IPS DF 19.7 (cell line): ENCODE data around the gene TDO2.
"Not testable (repeated sequence)": the region's sequence is repeated elsewhere in the genome, so short reads cannot be mapped to it uniquely, and the experiment has no call there.

Experiments
- DNase-seq: peaks from one replicate; pipeline ENCODE4 v3.0.0-alpha.2; 2013; ENCODE audit warnings: low read depth, low spot score

The TDO2 gene

GRCh38 chr4:155903453-155903852, at the start of gene TDO2:
TDO2 (plus strand) TSS chr4:155903696; CDS start chr4:155903759, 63 bp downstream.
- DNase-seq = no peak

DNA sequence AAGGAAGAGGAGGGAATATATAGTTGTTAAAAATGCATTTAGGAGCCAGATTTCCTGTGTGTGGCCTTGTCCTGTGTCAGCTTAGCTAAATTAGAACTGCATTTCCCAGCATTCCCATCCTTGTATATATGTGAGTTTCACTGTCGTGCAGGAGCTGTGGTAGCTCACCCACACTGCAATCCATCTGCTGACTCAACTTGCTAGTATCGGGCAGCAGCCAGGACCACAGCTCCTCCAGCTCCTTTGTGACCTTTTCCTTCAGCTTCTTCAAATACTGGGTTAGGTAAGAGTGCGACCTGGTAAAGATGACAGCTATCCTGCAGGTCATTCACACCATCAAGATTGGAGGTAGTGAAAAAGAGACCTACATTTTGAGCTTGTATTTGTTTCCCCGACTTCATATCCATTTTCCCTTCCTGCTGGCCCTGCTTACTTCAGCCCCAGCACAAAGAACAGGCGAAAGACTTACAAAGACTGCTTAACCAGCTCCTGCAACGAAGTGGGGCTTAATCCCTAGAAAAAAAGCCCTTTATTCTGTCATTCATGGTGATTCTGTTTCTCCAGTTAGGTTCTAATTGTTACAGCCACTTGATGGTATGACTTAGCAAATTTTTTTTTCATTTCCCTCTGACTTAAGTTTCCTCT, 48.8 kb upstream of the TDO2 start:
- DNase-seq = no peak

DNA sequence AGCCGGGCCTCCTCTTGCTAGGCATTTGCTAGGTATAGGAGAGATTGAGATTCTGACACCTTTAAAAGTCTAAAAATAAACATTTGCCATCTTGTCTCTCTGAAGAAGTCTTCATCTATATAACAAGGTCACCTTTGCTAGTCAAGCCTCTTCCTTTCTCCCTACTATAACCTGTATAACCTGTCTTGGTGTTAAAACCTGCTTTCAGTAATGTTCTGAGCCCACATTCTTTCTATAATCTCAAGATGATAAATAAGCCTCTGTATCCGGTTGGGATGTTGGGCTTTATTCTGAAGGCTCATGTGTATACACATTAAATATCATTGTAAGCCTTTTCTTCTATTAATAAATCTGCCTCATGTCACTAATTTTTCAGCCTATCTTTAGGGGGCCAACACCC, 47.6 kb upstream of the TDO2 start:
- no peak for DNase-seq

- no peak for DNase-seq
Measured at GRCh38 chr4:155866177-155866576, 37.3 kb upstream of the TDO2 start, which contains the start of gene ASIC5. ASIC5 (minus strand) TSS chr4:155866277; CDS start chr4:155866226, 51 bp downstream.

DNA sequence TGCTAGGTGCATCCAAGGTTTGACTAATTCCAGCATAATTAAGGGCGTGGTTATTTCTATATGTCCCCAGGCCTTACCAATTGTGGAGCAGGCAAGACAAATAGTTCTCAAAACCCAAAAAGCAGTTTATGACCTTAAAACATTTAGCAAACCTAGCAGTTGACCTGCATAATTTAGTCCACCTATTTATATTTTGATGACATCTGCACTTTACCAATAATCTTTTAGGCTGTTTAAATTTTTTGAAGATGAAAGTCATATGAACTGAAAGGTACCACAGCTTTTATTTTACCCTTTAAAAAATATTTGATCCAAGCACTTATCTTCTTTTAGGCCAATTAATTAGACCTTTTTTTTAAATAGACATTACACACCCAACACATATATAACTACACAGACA, 27.6 kb upstream of the TDO2 start:
- DNase-seq = no peak

DNA sequence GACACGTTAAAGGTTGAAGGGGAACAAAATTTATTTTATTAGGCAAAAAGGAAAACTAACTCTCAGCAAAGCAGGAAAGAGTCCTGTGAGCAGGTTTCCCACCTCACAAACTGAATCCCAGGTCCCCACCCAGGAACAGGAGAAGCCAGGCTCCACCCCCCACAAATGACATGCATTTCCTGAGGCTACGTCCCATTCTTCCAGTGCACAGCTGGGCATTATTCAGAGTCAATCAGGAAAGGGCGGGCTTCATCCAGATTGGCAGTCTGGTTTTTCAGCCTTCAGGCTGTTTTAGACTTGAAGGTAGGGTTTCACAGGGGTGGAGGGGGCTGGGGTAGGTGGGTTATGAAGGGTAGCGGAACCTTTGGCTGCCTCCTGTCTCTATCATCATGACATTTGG, 25.5 kb upstream of the TDO2 start:
- DNase-seq = no peak

- no peak for DNase-seq
Measured at GRCh38 chr4:155878611-155879010, 24.9 kb upstream of the TDO2 start.

DNA sequence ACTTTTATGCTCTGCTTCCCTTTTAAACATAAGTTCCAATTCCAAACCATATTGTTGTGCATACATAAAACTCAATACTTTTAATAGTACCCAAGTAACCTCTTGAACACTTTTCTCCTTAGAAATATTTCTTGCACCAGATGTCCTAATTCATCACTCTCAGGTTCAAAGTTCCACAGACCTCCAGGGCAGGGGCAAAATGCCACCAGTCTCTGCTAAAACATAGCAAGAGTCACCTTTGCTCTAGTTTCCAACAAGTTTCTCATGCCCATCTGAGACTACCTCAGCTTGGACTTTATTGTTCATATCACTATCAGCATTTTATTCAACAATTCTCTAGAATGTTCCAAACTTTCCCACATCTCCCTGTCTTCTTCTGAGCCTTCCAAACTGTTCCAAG, 23.7 kb upstream of the TDO2 start:
- no peak for DNase-seq

DNA sequence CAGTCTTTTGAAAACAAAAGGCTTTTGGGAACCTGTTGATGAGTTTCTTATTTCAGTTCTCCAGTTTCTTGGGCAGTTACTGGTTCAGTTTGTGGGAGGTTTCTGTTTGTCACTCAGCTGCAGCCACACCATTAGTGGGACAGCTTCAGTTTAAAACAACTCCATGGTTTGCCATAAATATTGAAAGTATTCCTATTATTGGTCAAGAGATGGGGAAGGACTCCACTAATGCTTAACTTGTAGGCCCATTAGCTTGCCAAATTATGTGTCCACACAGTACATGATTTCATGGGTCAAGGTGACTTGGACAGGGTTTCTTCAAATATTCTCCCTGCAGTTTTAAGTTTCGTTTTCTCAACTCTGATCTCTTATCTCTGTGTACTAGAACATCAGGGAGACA, 21.9 kb upstream of the TDO2 start:
- no peak for DNase-seq

GRCh38 chr4:155883895-155884294, 19.6 kb upstream of the TDO2 start:
- DNase-seq = no peak

- DNase-seq = no peak
Measured at GRCh38 chr4:155885666-155886065, 17.8 kb upstream of the TDO2 start.

GRCh38 chr4:155887045-155887444, 16.5 kb upstream of the TDO2 start:
- no peak for DNase-seq

- DNase-seq = no peak
Measured at GRCh38 chr4:155887847-155888570, 15.5 kb upstream of the TDO2 start.

- DNase-seq = no peak
Measured at GRCh38 chr4:155889031-155889793, 14.3 kb upstream of the TDO2 start.

DNA sequence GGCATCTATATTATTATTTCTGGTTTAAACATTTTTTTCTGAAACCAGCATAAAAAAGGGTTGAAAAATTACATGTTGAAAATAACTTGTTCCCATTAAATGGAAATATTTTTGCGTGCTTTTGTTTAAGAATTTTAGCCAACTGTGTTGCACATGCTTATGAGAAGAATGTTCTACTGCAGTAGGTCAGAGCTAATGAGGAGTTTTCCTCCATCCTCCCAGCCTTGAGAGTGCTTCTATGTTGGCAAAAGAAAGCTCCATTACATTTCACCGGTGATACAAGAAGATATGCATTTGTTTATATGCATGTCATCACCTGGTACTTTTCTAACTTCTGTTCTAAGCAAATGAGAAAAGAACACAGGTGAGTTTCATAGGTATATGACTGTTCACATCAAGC, 13.6 kb upstream of the TDO2 start:
- no peak for DNase-seq

DNA sequence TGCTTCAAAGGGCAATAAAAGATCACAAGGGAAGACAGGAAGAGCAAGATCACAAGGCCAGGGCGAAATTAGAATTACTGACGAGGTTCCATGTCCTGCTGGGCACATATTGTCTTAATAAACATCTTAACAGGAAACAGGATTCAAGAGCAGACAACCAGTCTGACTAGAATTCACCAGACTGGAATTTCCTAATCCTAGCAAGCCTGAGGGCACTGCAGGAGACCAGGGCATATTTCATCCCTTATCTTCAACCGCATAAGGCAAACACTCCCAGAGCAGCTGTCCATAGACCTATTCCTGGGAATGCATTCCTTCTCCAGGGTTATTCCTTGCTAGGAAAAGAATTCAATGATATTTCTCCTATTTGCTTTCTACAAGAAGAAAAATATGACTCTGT, 12.4 kb upstream of the TDO2 start:
- no peak for DNase-seq

- not testable (repeated sequence) for DNase-seq
Measured at GRCh38 chr4:155898371-155898770, 5.1 kb upstream of the TDO2 start.

GRCh38 chr4:155899891-155900290, 3.6 kb upstream of the TDO2 start:
- no peak for DNase-seq

DNA sequence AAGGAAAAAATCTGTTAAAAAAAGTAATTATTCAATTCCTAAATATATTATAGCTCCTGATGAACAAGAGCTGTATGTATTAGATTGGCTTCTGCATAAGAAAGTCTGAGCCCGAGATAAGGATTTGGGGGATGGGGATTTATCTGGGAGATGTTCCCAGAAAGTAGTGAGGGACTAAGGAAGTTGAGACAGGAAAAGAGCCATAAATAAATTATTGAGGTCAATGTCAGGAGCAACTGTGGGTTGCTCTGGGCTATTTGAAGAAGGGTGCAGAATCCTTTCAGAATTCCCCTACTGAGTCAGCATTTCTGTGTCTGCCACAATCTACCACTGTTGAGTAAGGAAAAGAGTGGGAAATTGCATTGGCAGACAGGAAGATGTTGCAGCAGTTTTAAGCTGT, 3.1 kb upstream of the TDO2 start:
- peak; percentile 9 for DNase-seq

- no peak for DNase-seq
Measured at GRCh38 chr4:155901013-155901412, 2.5 kb upstream of the TDO2 start.

DNA sequence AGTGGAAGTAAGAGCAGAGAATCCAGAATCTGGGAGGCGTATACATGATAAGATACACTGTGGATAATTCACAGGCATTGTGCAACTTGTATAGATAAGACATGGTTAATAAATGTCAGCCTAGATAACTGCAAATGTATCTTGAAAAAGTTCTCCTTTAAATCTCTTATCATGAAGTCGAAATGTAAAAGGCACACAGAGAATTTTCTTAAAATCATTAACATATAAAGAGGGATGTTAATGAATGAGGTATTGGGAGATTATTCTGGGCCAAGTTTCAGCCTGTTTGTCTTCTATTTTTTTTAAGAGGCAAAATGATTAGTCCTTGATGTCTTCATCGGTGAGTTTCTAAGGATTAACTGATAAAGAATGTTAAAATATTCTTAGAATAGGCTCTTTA, 835 bp downstream of the TDO2 start:
- no peak for DNase-seq

- DNase-seq = no peak
Measured at GRCh38 chr4:155906554-155907247, 3.2 kb downstream of the TDO2 start.
